Upper lobe of left lung (tissue), 6 donors: ENCODE measurements around the gene NDUFV3. TPM values are rescaled to one million over a fixed set of nuclear protein-coding genes. Genes with fewer than 3 reads are reported as not detected.
"Not testable (repeated sequence)": the region's sequence is repeated elsewhere in the genome, so short reads cannot be mapped to it uniquely, and the experiment has no call there.

Source experiments
- ATAC-seq, 2 donors: fragments of 200-7000 bp; cut with Tn5 transposase; one replicate each; pipeline ENCODE4 v1.9.1; 2022; ENCODE audit warnings: mild to moderate bottlenecking in 2 of 2, moderate library complexity in 2 of 2; ENCODE audit not compliant: low FRiP score in 2 of 2
- DNase-seq, 2 donors: peaks; one replicate each; pipeline ENCODE4 v3.0.0-alpha.2; 2019 to 2020
- H3K27ac ChIP-seq, 4 donors: fragments of 200-600 bp; sonication (generic); one replicate each; pipeline ENCODE4 v1.5.1; 2016 to 2019
- H3K27me3 ChIP-seq, 4 donors: fragments of 200-600 bp; sonication (generic); one replicate each; pipeline ENCODE4 v1.5.1; 2017 to 2019
- H3K36me3 ChIP-seq, 4 donors: fragments of 200-600 bp; sonication (generic); one replicate each; pipeline ENCODE4 v1.5.1; 2016 to 2019
- H3K4me1 ChIP-seq, 4 donors: fragments of 200-600 bp; sonication (generic); one replicate each; pipeline ENCODE4 v1.5.1; 2018 to 2019
- H3K4me3 ChIP-seq, 4 donors: fragments of 200-600 bp; sonication (generic); one replicate each; pipeline ENCODE4 v1.5.1; 2017 to 2019; ENCODE audit warnings: mild to moderate bottlenecking in 2 of 4, moderate library complexity in 1 of 4
- H3K9me3 ChIP-seq, 4 donors: fragments of 200-600 bp; sonication (generic); one replicate each; pipeline ENCODE4 v1.5.1; 2018 to 2019
- CTCF ChIP-seq, 6 experiments: fragments of 450-650 bp in 4 of 6; fragments of 200-600 bp in 2 of 6; sonication (generic) in 2 of 6; IDR thresholded peaks; one replicate each; pipeline ENCODE4 v1.5.1; 2016 to 2019; ENCODE audit warnings: antibody characterized with exemption in 6 of 6
- EP300 ChIP-seq, 4 donors: sonication (generic); formaldehyde crosslinking; IDR thresholded peaks; one replicate each; pipeline ENCODE4 v1.5.1; 2017; ENCODE audit warnings: antibody characterized with exemption in 4 of 4, control low read depth in 2 of 4
- POLR2A ChIP-seq, 4 donors: fragments of 450-650 bp; IDR thresholded peaks; one replicate each; pipeline ENCODE4 v1.5.1; 2016 to 2017; ENCODE audit warnings: antibody characterized with exemption in 4 of 4, mild to moderate bottlenecking in 2 of 4
- POLR2AphosphoS5 ChIP-seq, 2 donors: sonication (generic); formaldehyde crosslinking; IDR thresholded peaks; one replicate each; pipeline ENCODE4 v1.5.1; 2017; ENCODE audit warnings: antibody characterized with exemption in 2 of 2
- WGBS, 2 donors: methylation state at CpG; one replicate each; pipeline ENCODE4 v1.1.5; 2017 to 2018; 5-methylcytosine and 5-hydroxymethylcytosine counted together
- total RNA-seq, 6 donors: library from RNA; depleted of rRNA in 4 of 6; stranded (reverse); fragments of >200 nt in 4 of 6; gene quantifications; one replicate each; pipeline versions ENCODE4 v1.1.0 to v1.2.1, GENCODE V29; 2016 to 2021
- donor health status: DM: no; HTN: no; CAD: no; lungs with moderate emphysema.
- donor health status: DM: no; HTN: yes; CAD: no; lungs with severe emphysema.

Gene NDUFV3
- total RNA-seq, 6 donors from 2014 or later, result 33.7 to 97.4 (median 44.9) TPM

GRCh38 chr21:42936360-42936759 is 43.3 kb downstream of the NDUFV3 start:
- not testable (repeated sequence) for DNase-seq, H3K27me3 ChIP-seq, H3K4me3 ChIP-seq, H3K9me3 ChIP-seq, H3K4me1 ChIP-seq, H3K27ac ChIP-seq, ATAC-seq, H3K36me3 ChIP-seq
- WGBS, 2 donors, result 78 to 87% methylated on average over 5 of the region's 5 CpGs

GRCh38 chr21:42937034-42937940 is 44.2 kb downstream of the NDUFV3 start:
- H3K4me1 ChIP-seq, H3K27ac ChIP-seq, H3K27me3 ChIP-seq, H3K36me3 ChIP-seq, H3K9me3 ChIP-seq, H3K4me3 ChIP-seq, ATAC-seq, DNase-seq: not testable (repeated sequence)
- 71 to 78% methylated on average over 15 to 16 of the region's 16 CpGs for WGBS, 2 donors

- no peak for ATAC-seq
- H3K27ac ChIP-seq, result no peak overlapping the region
- peaks cover 0 to 4% (median 0%) of the 10 kb centered on the region in 4 donors for H3K4me1 ChIP-seq
- DNase-seq, result no peak
- H3K4me3 ChIP-seq, result no peak overlapping the region
- H3K27me3 ChIP-seq, result no peaks in the 10 kb centered on the region
- H3K9me3 ChIP-seq, result no peaks in the 10 kb centered on the region
- WGBS, 2 donors, result 80 to 90% methylated on average over 21 of the region's 21 CpGs
- H3K36me3 ChIP-seq, result no peaks in the 10 kb centered on the region
- TF ChIP-seq POLR2A (IDR thresholded peaks at IDR 0.05) (no peak), POLR2AphosphoS5 (IDR thresholded peaks at IDR 0.05) (no peak), CTCF (IDR thresholded peaks at IDR 0.05) (no peak), EP300 (IDR thresholded peaks at IDR 0.05) (no peak)
Observed at GRCh38 chr21:42937960-42938605, 45.0 kb downstream of the NDUFV3 start.

GRCh38 chr21:42938606-42938995 is 45.5 kb downstream of the NDUFV3 start:
- 87 to 90% methylated on average over 6 of the region's 6 CpGs for WGBS, 2 donors
- not testable (repeated sequence) for H3K4me3 ChIP-seq, DNase-seq, H3K4me1 ChIP-seq, H3K9me3 ChIP-seq, H3K27ac ChIP-seq, H3K36me3 ChIP-seq, ATAC-seq, H3K27me3 ChIP-seq

GRCh38 chr21:42939582-42940413 is 46.7 kb downstream of the NDUFV3 start:
- Histone ChIP-seq H3K9me3 (no peaks in the 10 kb centered on the region), H3K27me3 (no peaks in the 10 kb centered on the region), H3K27ac (peak overlapping the region; percentile 9 to 49 (median 16)), H3K4me1 (peaks cover 0 to 4% (median 0%) of the 10 kb centered on the region in 4 donors), H3K36me3 (no peaks in the 10 kb centered on the region), H3K4me3 (peak overlapping the region in 1 of 4 donors; percentile 10)
- peak in 1 of 2 donors; percentile 45 for TF ChIP-seq POLR2AphosphoS5 (IDR thresholded peaks at IDR 0.05)
- no peak for TF ChIP-seq CTCF (IDR thresholded peaks at IDR 0.05)
- TF ChIP-seq EP300 (IDR thresholded peaks at IDR 0.05), result peak in 1 of 4 donors; percentile 54
- DNase-seq, result peak in 1 of 2 donors; percentile 73
- WGBS, 2 donors, result 49 to 56% methylated on average over 16 of the region's 16 CpGs
- ATAC-seq, result peak; percentile 75 to 96

- Histone ChIP-seq H3K4me3 (no peak overlapping the region), H3K27me3 (no peaks in the 10 kb centered on the region), H3K9me3 (no peaks in the 10 kb centered on the region), H3K36me3 (no peaks in the 10 kb centered on the region), H3K27ac (no peak overlapping the region), H3K4me1 (peaks cover 0 to 4% (median 0%) of the 10 kb centered on the region in 4 donors)
- ATAC-seq (no peak), DNase-seq (no peak)
- WGBS, 2 donors, result 90 to 94% methylated on average over 6 of the region's 6 CpGs
- no peak for TF ChIP-seq CTCF (IDR thresholded peaks at IDR 0.05)
- no peak for TF ChIP-seq POLR2AphosphoS5 (IDR thresholded peaks at IDR 0.05)
- TF ChIP-seq EP300 (IDR thresholded peaks at IDR 0.05), result no peak
- no peak for TF ChIP-seq POLR2A (IDR thresholded peaks at IDR 0.05)
Observed at GRCh38 chr21:42941696-42942085, 48.6 kb downstream of the NDUFV3 start.
